Stimulated activated naive CD4-positive, alpha-beta T cell treated with Interleukin-2 at 50 U/mL for 16 hours (primary cell): Measurements from ENCODE around the gene DEDD.
A peak's percentile ranks its signal among the peaks of the same experiment; 100 is the strongest.

Source experiments
- DNase-seq: peaks from one replicate; lab custom pipeline; 2025; lab: John Stamatoyannopoulos, UW

The DEDD gene

DNA sequence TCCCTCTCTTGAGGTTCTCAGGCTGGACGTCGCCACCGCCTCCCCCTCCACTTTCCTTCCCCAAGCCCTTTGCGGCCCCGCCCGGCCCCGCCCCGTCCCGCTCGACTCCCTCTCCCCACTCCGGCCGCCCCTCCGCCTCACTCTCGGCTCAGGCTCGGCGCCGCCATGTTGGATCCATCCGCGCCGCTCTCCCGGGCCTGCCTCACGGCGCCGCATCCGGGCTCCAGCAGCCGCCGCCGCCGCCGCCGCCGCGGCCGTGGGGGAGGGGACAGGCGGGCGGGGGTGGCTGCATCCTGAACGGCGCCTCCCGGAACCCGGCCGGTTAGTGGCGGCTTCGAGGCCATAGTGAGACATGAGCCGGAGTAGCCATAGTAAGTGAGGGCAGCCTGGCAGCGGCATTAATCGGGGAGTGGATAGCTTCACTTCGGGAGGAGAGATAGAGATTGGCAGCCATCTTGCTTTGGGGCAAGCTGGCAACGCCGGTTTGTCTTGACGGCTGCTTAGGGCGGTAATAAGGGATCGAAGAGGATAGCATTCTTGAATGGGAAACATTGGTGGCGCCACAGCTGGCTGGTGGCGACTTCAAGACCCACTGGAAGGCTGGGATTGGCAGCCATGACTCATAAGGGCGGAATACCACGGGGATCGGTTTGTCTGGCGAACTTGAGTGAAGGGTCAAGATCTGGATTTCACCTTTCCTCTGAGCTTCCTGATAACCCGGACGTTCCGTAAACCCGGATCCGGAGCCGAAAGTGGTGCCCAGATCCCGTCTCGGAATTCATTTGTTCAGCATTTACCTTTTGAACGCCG is at the start of gene DEDD:
TSS of gene DEDD (minus strand) at position 258 of the 810 bp plus-strand sequence. CDS start 8,205 bp downstream, outside the sequence.
- peak; percentile 92 for DNase-seq

DNA sequence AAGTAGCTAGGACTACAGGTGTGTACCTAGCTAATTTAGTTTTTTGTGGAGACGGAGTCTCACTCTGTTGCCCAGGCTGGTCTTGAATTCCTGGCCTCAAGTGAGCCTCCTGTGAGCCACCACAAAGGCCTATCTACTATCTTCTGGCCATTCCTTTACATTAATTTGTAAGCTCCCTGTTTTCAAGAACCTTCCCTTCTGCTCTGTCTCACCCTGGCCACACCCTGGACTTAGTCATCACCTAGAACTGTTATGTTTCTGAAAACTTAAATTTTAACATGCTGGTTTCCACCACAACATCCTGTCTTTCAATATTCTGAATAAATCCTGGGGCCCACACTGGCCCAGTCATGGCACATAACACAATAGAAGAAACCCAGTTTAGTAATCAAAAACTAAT is 49.7 kb upstream of the DEDD start:
- peak; percentile 64 for DNase-seq

GRCh38 chr1:161180639-161181038 is 48.2 kb upstream of the DEDD start:
- no peak for DNase-seq

DNA sequence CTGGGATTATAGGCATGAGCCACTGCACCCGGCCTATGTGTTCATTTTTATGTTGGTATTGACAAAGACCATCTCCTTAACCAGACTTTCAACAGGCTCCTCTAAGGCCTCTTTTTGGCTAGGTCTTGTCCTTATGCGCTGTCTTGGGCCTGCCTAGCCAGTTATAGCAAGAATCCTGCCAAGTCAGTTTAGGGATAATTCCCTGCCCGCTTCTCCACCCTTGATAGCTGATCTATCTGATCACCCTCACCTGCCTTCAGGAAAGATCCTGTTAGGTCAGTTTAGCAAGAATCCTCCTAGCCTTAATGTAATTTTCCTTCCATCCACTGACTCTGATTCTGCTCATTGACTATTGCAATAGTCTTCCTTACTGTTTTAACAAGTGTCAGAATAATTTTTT is 47.2 kb upstream of the DEDD start:
- no peak for DNase-seq

- no peak for DNase-seq
These were observed 45.4 kb upstream of the DEDD start for GRCh38 chr1:161177936-161178244.

- peak; percentile 89 for DNase-seq
These were observed 44.9 kb upstream of the DEDD start, which contains the start of gene B4GALT3 for GRCh38 chr1:161177112-161177935. B4GALT3 (minus strand) TSS chr1:161177507; CDS start chr1:161176060, 1,447 bp downstream.

- DNase-seq, result no peak
These were observed 44.1 kb upstream of the DEDD start for GRCh38 chr1:161176468-161177111.

- no peak for DNase-seq
These were observed 43.4 kb upstream of the DEDD start for GRCh38 chr1:161175771-161176453.

DNA sequence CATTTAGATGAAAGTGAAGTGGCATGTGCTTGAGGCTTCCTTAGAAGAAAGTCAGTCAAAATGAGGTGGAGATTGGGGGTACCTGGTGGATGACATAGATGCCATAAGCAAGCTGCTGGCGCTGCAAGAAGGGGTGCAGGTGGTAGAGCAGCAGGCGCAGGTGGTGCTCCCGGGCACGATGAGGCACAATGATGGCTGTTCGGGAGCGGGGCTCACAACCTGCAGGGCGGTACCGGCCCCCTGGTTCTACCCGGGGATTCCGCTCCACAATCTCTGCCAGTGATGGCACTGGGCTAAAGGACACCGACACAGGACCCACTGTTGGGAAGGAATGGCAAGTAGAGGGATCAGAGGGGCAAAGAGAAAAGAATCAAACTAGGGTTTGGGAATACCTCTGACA is 42.4 kb upstream of the DEDD start:
- no peak for DNase-seq

DNA sequence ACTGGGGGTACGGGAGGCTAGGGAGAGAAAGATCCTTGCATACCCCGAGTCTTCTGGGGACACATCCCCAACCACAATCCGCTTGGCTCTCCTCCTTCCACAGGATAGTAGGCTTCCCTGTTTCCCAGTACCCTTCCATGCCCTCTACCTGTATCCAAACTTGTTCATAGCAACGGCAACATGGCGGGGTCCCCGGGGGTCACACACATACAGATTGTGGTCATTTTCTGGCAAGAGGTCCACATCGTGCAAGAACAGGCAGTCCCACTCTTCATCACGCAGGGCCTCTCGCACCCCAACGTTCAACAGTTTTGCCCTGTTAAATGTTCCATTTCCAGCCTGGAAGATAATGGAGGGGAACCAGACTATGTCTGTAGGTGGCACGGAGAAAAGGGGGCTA is 41.2 kb upstream of the DEDD start:
- DNase-seq, result no peak

DNA sequence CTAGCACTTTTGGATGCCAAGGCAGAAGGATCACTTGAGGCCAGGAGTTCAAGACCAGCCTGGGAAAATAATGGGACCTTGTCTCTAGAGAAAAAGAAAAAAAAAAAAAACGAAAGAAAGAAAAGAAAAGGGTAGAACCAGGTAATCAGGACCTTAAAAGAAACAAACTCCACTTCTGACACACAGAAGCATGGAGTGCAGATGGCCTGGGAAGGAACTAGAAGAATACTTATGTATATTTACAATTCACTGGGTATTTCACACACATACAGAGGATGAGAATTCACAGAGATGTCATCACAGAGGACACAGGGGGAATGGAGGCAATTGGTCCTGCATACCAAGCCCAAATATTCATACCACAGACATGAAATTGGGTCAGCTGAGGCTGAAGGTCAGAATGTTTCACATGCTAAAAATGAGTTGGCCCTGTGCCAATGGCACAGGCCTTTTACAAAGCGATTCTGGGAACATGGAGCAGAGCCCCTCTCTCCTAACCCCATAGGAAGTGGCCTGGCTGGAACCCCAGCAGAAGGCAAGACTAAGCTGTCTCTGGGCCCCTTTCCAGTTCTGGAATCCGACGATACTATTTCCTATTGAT is 40.4 kb upstream of the DEDD start:
- no peak for DNase-seq

DNA sequence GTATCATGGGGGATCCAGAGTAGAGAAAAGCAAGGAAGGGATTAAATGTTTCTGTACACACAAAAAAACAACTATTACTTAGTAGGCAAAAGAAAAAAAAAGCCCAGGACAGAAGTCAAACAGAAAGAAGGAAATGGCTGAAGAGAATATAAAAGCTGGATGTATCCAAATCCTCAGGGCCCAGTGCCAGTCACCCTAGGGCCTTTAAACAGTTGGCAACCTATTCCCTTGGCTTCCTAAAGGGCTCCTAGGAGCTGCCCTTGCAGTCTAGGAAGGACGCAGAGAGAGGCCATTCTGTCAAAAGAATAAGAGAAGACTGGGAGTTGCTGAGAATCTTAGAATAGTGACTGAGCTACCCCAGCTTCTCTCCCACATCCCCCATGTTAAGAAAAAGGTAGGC is 39.9 kb upstream of the DEDD start:
- DNase-seq, result no peak

- no peak for DNase-seq
These were observed 39.2 kb upstream of the DEDD start for GRCh38 chr1:161171696-161172095.

DNA sequence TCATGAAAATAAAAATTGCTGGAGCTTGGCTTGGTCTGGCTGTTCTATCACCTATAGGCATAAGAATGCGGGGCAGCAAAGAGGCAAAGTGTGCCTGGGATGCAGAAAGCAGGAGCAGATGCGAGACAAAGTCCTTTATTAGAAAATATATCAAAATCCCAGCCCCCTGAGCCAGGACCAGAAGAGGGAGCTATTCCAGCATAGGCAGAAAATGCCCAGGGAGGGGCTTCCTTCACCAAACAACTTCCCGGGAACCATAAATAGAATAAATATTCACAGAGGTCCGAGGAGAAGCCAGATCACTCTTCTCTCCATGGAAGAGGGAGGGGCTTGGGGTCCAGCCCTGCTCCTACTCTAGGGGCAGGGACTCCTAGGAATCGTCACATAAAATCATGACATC is 38.7 kb upstream of the DEDD start:
- no peak for DNase-seq

DNA sequence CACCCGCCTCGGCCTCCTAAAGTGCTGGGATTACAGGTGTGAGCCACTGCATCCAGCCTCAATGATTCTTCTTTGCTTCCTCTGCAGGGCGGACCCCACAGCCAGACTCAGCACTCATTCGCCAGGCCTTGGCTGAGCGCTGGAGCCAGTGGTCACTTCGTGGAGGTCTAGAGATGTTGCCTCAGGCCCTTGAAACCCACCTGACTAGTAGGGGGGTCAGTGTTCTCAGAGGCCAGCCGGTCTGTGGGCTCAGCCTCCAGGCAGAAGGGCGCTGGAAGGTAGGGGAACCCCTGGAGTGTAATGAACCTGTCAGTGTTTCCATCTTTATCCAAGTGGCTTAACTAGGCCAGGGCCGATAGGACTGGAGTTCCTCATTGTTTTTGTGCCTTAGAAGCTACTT is 36.4 kb upstream of the DEDD start:
- no peak for DNase-seq

DNA sequence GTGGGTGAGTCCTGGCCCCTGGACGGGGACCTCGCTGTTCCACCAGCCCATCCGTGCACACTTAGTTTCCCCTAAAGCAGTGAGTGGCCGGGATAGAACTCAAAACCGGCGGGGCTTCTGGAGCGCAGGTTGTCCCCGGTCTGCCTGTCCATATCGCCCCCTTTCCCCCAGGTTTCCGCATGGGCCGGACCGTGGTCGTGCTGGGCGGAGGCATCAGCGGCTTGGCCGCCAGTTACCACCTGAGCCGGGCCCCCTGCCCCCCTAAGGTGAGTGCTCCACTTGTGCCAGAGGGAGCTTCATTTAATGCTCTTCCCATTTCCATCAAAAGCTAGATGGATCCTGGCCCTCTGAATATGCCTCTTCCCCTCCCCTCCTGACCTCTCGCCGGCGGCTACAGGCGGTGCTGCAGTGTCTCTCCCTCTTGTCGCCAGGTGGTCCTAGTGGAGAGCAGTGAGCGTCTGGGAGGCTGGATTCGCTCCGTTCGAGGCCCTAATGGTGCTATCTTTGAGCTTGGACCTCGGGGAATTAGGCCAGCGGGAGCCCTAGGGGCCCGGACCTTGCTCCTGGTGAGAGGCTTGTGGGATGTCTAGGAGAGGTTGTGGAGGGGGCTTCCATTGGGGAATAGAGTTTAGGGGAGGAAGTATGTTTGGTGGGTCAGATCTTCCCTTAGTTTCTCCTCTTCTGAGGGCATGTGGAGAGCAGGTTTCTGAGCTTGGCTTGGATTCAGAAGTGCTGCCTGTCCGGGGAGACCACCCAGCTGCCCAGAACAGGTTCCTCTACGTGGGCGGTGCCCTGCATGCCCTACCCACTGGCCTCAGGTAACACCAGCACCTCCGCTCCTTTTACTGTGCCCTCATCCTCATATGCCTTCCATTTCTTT is 34.4 kb upstream of the DEDD start:
- DNase-seq, result no peak

GRCh38 chr1:161165742-161166668 is 33.5 kb upstream of the DEDD start, which contains the start of gene PPOX:
PPOX (plus strand) TSS chr1:161166426; CDS start chr1:161166848, 422 bp downstream.
- DNase-seq, result peak; percentile 95

GRCh38 chr1:161164901-161165610 is 32.6 kb upstream of the DEDD start:
- no peak for DNase-seq

DNA sequence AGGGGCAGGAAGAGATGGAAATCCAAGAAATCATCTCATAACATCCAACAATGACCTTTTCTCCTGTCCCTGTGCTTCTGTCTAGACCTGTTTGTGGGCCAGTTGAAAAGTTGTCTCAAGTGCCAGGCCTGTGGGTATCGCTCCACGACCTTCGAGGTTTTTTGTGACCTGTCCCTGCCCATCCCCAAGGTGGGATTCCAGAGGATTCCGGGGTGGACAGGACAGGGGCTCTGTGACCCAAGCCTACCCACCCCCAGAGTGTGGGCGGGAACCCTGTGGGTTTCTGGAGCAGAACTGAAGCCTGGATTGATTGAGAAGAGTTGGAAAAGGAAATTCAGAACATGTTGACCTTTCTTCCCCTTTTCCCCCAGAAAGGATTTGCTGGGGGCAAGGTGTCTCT is 31.3 kb upstream of the DEDD start:
- no peak for DNase-seq
